DND-41 (cell line): ENCODE data around the gene CSPG5.

Source experiments
- ATAC-seq: fragments of 200-7000 bp; cut with Tn5 transposase; 3 replicates; pipeline ENCODE4 v1.9.1; 2021; ENCODE audit warnings: low read depth; ENCODE audit not compliant: insufficient read depth
- DNase-seq: peaks from one replicate; pipeline ENCODE4 v3.0.0-alpha.2; 2020
- H2AFZ ChIP-seq: 2 replicates; pipeline ENCODE4 v1.6.0; 2012; ENCODE audit warnings: low read depth, low read length
- H3K27ac ChIP-seq: 2 replicates; pipeline ENCODE4 v1.5.1; 2012; ENCODE audit warnings: low read length, inconsistent platforms
- H3K27me3 ChIP-seq: fragments of 200-600 bp; sonication (generic); 2 replicates; pipeline ENCODE4 v1.6.0; 2012; ENCODE audit warnings: low read length, mild to moderate bottlenecking, inconsistent platforms; ENCODE audit not compliant: insufficient read depth, poor library complexity
- H3K36me3 ChIP-seq: 2 replicates; pipeline ENCODE4 v1.5.1; 2012; ENCODE audit warnings: low read length, inconsistent platforms; ENCODE audit not compliant: insufficient read depth
- H3K4me1 ChIP-seq: 2 replicates; pipeline ENCODE4 v1.5.1; 2012; ENCODE audit warnings: mild to moderate bottlenecking, low read length; ENCODE audit not compliant: insufficient read depth
- H3K4me2 ChIP-seq: 2 replicates; pipeline ENCODE4 v1.6.0; 2012; ENCODE audit warnings: mild to moderate bottlenecking, moderate library complexity, low read length, inconsistent platforms; ENCODE audit not compliant: insufficient read depth
- H3K4me3 ChIP-seq, 2 experiments: fragments of 200-600 bp in 1 of 2; shearing (Covaris generic) in 1 of 2; 2 replicates each; pipeline ENCODE4 v1.5.1; 2012 to 2016; ENCODE audit warnings: inconsistent platforms in 2 of 2, low read length in 2 of 2, mild to moderate bottlenecking in 2 of 2, low read depth in 1 of 2, moderate library complexity in 1 of 2
- H3K79me2 ChIP-seq: 2 replicates; pipeline ENCODE4 v1.6.0; 2012; ENCODE audit warnings: low read length, inconsistent platforms; ENCODE audit not compliant: insufficient read depth
- H3K9ac ChIP-seq: 2 replicates; pipeline ENCODE4 v1.6.0; 2012; ENCODE audit warnings: low read depth, mild to moderate bottlenecking, inconsistent platforms, low read length, moderate library complexity
- H3K9me3 ChIP-seq: 2 replicates; pipeline ENCODE4 v1.5.1; 2012; ENCODE audit warnings: low read length, moderate library complexity, mild to moderate bottlenecking, inconsistent platforms; ENCODE audit not compliant: insufficient read depth, severe bottlenecking
- H4K20me1 ChIP-seq: 2 replicates; pipeline ENCODE4 v1.6.0; 2012; ENCODE audit warnings: low read length; ENCODE audit not compliant: insufficient read depth
- CTCF ChIP-seq: IDR thresholded peaks from 2 replicates; pipeline ENCODE4 v1.5.1; 2012; ENCODE audit warnings: borderline replicate concordance, low read length, moderate library complexity, mild to moderate bottlenecking; ENCODE audit not compliant: poor library complexity, severe bottlenecking; ENCODE audit errors: extremely low read depth
- EZH2 ChIP-seq: IDR thresholded peaks from 3 replicates; pipeline ENCODE4 v1.6.1; 2012; ENCODE audit warnings: borderline replicate concordance, low read depth, mild to moderate bottlenecking, moderate library complexity, low read length, inconsistent platforms; ENCODE audit not compliant: severe bottlenecking

CSPG5 gene

GRCh38 chr3:47567149-47567548 lies 11.5 kb downstream of the CSPG5 start:
- no peaks in the 10 kb centered on the region for H3K27me3 ChIP-seq
- H3K4me1 ChIP-seq, result no peaks in the 10 kb centered on the region
- no peak for DNase-seq
- ATAC-seq, result no peak
- H3K4me2 ChIP-seq, result no peak overlapping the region
- no peaks in the 10 kb centered on the region for H3K9me3 ChIP-seq
- H3K4me3 ChIP-seq, result no peak overlapping the region
- H2AFZ ChIP-seq, result no peak overlapping the region
- no peaks in the 10 kb centered on the region for H3K79me2 ChIP-seq
- no peak for TF ChIP-seq CTCF
- no peak overlapping the region for H3K9ac ChIP-seq
- H4K20me1 ChIP-seq, result no peaks in the 10 kb centered on the region
- H3K36me3 ChIP-seq, result no peaks in the 10 kb centered on the region
- no peak overlapping the region for H3K27ac ChIP-seq

GRCh38 chr3:47566667-47567066 lies 12.0 kb downstream of the CSPG5 start:
- Histone ChIP-seq H4K20me1 (no peaks in the 10 kb centered on the region), H3K27me3 (no peaks in the 10 kb centered on the region), H3K36me3 (no peaks in the 10 kb centered on the region), H3K4me3 (no peak overlapping the region), H3K4me2 (no peak overlapping the region), H3K4me1 (no peaks in the 10 kb centered on the region), H3K9me3 (no peaks in the 10 kb centered on the region), H3K27ac (no peak overlapping the region), H2AFZ (no peak overlapping the region), H3K9ac (no peak overlapping the region), H3K79me2 (no peaks in the 10 kb centered on the region)
- no peak for ATAC-seq
- TF ChIP-seq EZH2, result no peak
- TF ChIP-seq CTCF, result no peak
- DNase-seq, result no peak

GRCh38 chr3:47565734-47566550 lies 12.7 kb downstream of the CSPG5 start:
- DNase-seq, result no peak

More at GRCh38 chr3:47565734-47566550, 12.7 kb downstream of the CSPG5 start:
- no peak overlapping the region for H3K9ac ChIP-seq
- ATAC-seq, result no peak
- H3K27me3 ChIP-seq, result no peaks in the 10 kb centered on the region
- H3K9me3 ChIP-seq, result no peaks in the 10 kb centered on the region
- no peaks in the 10 kb centered on the region for H3K36me3 ChIP-seq
- H3K79me2 ChIP-seq, result no peaks in the 10 kb centered on the region
- H3K4me2 ChIP-seq, result no peak overlapping the region
- H4K20me1 ChIP-seq, result no peaks in the 10 kb centered on the region
- H2AFZ ChIP-seq, result no peak overlapping the region
- H3K27ac ChIP-seq, result no peak overlapping the region
- H3K4me3 ChIP-seq, result no peak overlapping the region
- no peaks in the 10 kb centered on the region for H3K4me1 ChIP-seq
- no peak for TF ChIP-seq CTCF
- TF ChIP-seq EZH2, result no peak
